ENCODE measurements around the gene ABHD1. TPM values are rescaled to one million over a fixed set of nuclear protein-coding genes. Genes with fewer than 3 reads are reported as not detected.
A peak's percentile ranks its signal among the peaks of the same experiment; 100 is the strongest.

The ABHD1 gene
- total and polyA plus RNA-seq, 3 donors from 2014 or later, result 37.3 to 141 (median 76.4) TPM

- Histone ChIP-seq H3K4me1 (peaks cover 13% of the 10 kb centered on the region), H3K27me3 (no peaks in the 10 kb centered on the region), H3K36me3 (ENCODE audit: low read depth, missing control alignments) (no peaks in the 10 kb centered on the region), H3K9me3 (no peaks in the 10 kb centered on the region), H3K27ac (peak overlapping the region in 1 of 2 donors; percentile 37), H3K4me3 (no peak overlapping the region)
- WGBS, 2 donors, result 82 to 85% methylated on average over 11 to 38 of the region's 38 CpGs
- intact Hi-C loops (cut with DNase I; ENCODE audit: low total_unique reads), result loop anchor here (10.0 kb wide), 1 partner anchor 133 kb away; the partner anchor contains the start of genes ATRAID, CAD and SLC5A6
- TF ChIP-seq, protein P1, sequence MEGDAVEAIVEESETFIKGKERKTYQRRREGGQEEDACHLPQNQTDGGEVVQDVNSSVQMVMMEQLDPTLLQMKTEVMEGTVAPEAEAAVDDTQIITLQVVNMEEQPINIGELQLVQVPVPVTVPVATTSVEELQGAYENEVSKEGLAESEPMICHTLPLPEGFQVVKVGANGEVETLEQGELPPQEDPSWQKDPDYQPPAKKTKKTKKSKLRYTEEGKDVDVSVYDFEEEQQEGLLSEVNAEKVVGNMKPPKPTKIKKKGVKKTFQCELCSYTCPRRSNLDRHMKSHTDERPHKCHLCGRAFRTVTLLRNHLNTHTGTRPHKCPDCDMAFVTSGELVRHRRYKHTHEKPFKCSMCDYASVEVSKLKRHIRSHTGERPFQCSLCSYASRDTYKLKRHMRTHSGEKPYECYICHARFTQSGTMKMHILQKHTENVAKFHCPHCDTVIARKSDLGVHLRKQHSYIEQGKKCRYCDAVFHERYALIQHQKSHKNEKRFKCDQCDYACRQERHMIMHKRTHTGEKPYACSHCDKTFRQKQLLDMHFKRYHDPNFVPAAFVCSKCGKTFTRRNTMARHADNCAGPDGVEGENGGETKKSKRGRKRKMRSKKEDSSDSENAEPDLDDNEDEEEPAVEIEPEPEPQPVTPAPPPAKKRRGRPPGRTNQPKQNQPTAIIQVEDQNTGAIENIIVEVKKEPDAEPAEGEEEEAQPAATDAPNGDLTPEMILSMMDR (IDR thresholded peaks at IDR 0.05), result no peak
- TF ChIP-seq POLR2A (IDR thresholded peaks at IDR 0.05), result no peak
- DNase-seq, result no peak
Measured at GRCh38 chr2:27081984-27082772, 41.4 kb upstream of the ABHD1 start.

DNA sequence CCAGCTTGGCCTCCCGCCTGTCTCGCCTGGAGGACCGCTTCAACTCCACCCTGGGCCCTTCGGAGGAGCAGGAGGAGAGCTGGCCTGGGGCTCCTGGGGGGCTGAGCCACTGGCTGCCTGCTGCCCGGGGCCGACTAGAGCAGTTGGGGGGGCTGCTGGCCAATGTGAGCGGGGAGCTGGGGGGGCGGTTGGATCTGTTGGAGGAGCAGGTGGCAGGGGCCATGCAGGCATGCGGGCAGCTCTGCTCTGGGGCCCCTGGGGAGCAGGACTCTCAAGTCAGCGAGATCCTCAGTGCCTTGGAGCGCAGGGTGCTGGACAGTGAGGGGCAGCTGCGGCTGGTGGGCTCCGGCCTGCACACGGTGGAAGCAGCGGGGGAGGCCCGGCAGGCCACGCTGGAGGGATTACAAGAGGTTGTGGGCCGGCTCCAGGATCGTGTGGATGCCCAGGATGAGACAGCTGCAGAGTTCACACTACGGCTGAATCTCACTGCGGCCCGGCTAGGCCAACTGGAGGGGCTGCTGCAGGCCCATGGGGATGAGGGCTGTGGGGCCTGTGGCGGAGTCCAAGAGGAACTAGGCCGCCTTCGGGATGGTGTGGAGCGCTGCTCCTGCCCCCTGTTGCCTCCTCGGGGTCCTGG is 40.7 kb upstream of the ABHD1 start:
- TF ChIP-seq, protein P1 (IDR thresholded peaks at IDR 0.05), result no peak
- TF ChIP-seq POLR2A (IDR thresholded peaks at IDR 0.05), result no peak
- Histone ChIP-seq H3K36me3 (ENCODE audit: low read depth, missing control alignments) (no peaks in the 10 kb centered on the region), H3K9me3 (no peaks in the 10 kb centered on the region), H3K27ac (no peak overlapping the region), H3K4me3 (no peak overlapping the region), H3K27me3 (no peaks in the 10 kb centered on the region), H3K4me1 (peaks cover 10% of the 10 kb centered on the region)
- WGBS, 2 donors, result 81 to 91% methylated on average over 11 to 23 of the region's 27 CpGs
- intact Hi-C loops (cut with DNase I; ENCODE audit: low total_unique reads), result loop anchor here (10.0 kb wide), 1 partner anchor 132 kb away; the partner anchor contains the start of genes ATRAID, CAD and SLC5A6
- no peak for DNase-seq

GRCh38 chr2:27083410-27084296 is 40.0 kb upstream of the ABHD1 start:
- Histone ChIP-seq H3K4me3 (no peak overlapping the region), H3K27ac (no peak overlapping the region), H3K4me1 (peaks cover 6% of the 10 kb centered on the region), H3K9me3 (no peaks in the 10 kb centered on the region), H3K36me3 (ENCODE audit: low read depth, missing control alignments) (no peaks in the 10 kb centered on the region), H3K27me3 (no peaks in the 10 kb centered on the region)
- TF ChIP-seq, protein P1 (IDR thresholded peaks at IDR 0.05), result no peak
- no peak for TF ChIP-seq POLR2A (IDR thresholded peaks at IDR 0.05)
- WGBS, 2 donors, result 78 to 82% methylated on average over 14 to 20 of the region's 20 CpGs
- intact Hi-C loops (cut with DNase I; ENCODE audit: low total_unique reads), result loop anchor here (10.0 kb wide), 1 partner anchor 131 kb away; the partner anchor contains the start of genes ATRAID, CAD and SLC5A6
- no peak for DNase-seq

- no peak for DNase-seq
- Histone ChIP-seq H3K4me3 (no peak overlapping the region), H3K4me1 (peaks cover 6% of the 10 kb centered on the region), H3K36me3 (ENCODE audit: low read depth, missing control alignments) (no peaks in the 10 kb centered on the region), H3K9me3 (no peaks in the 10 kb centered on the region), H3K27ac (no peak overlapping the region), H3K27me3 (no peaks in the 10 kb centered on the region)
- intact Hi-C loops (cut with DNase I; ENCODE audit: low total_unique reads), result loop anchor here (5.0 to 10.0 kb wide), 2 partner anchors 122 to 130 kb away; partner anchors contain the start of genes ATRAID, CAD and SLC5A6
- 76 to 100% methylated on average over 5 to 6 of the region's 6 CpGs for WGBS, 2 donors
- no peak for TF ChIP-seq POLR2A (IDR thresholded peaks at IDR 0.05)
- TF ChIP-seq, protein P1 (IDR thresholded peaks at IDR 0.05), result no peak
Measured at GRCh38 chr2:27084297-27085061, 39.1 kb upstream of the ABHD1 start.
